Uterus (tissue), 2 donors: ENCODE results near the gene PPARG.

Experiments used
- POLR2A ChIP-seq, 2 donors: fragments of 450-650 bp; IDR thresholded peaks; one replicate each; pipeline ENCODE4 v1.6.1; 2016; ENCODE audit warnings: antibody characterized with exemption in 2 of 2, mild to moderate bottlenecking in 1 of 2, moderate library complexity in 1 of 2
- TF ChIP-seq, protein P1 (sequence below), 4 experiments: fragments of 200-600 bp in 2 of 4; fragments of 450-650 bp in 2 of 4; sonication (generic) in 2 of 4; IDR thresholded peaks; one replicate each; pipeline ENCODE4 v1.5.1; 2016 to 2019; ENCODE audit warnings: antibody characterized with exemption in 4 of 4, mild to moderate bottlenecking in 2 of 4, moderate library complexity in 1 of 4

DNA sequence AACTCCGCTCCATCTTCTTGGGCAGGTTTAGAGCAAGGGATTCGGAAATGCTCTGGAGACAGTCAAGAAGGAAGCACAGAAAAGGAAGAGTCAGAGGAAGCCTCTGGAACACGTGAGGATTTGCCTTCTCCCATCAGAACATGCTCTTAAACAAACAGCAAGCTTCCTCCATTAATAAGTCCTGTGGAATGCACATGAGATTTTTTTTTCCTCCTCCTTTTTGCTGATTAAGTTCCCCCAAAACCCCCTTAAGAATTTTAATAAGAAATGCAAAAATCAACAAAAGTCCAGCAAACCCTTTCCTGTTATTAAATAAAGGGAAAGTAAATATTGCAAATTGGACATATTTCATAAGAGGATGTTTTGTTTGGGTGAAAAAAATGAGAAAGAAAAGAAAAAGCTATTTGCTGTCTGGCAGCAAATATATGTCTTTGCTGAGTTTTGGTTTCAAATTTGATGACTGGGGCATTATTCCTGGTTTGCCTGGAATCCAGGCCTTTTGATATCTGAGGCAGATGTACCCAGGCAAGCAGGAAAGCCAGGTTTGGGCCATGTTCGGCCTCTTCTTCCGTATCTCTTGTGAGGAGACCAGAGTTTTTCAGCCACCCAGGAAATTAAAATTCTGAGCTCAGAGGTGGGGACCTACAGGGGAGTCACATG, 187.5 kb downstream of the PPARG start:
- TF ChIP-seq, protein P1, sequence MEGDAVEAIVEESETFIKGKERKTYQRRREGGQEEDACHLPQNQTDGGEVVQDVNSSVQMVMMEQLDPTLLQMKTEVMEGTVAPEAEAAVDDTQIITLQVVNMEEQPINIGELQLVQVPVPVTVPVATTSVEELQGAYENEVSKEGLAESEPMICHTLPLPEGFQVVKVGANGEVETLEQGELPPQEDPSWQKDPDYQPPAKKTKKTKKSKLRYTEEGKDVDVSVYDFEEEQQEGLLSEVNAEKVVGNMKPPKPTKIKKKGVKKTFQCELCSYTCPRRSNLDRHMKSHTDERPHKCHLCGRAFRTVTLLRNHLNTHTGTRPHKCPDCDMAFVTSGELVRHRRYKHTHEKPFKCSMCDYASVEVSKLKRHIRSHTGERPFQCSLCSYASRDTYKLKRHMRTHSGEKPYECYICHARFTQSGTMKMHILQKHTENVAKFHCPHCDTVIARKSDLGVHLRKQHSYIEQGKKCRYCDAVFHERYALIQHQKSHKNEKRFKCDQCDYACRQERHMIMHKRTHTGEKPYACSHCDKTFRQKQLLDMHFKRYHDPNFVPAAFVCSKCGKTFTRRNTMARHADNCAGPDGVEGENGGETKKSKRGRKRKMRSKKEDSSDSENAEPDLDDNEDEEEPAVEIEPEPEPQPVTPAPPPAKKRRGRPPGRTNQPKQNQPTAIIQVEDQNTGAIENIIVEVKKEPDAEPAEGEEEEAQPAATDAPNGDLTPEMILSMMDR (IDR thresholded peaks at IDR 0.05): no peak
- no peak for TF ChIP-seq POLR2A (IDR thresholded peaks at IDR 0.05)
